ENCODE measurements around the gene STXBP4.
"Not testable (repeated sequence)": the region's sequence is repeated elsewhere in the genome, so short reads cannot be mapped to it uniquely, and the experiment has no call there.

The STXBP4 gene

DNA sequence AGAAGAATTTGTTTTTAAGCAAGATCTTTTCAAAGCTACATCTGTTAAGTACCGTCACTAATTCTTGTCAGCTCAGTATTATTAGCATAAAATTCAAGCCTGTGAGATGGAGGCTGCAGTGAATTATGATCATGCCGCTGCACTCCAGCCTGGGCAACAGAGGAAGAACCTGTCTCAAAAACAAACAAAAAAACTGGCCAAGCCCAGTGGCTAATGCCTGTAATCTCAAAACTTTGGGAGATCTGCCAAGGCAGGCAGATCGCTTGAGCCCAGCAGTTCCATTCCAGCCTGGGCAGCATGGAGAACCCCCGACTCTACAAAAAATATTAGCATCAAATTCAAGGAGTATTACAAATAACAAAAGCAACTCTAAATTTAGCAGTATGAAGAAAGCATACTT, 88.0 kb downstream of the STXBP4 start:
- no peak for DNase-seq

- DNase-seq, result no peak
Measured at GRCh38 chr17:55057184-55057583, 88.6 kb downstream of the STXBP4 start.

- DNase-seq, result no peak
Measured at GRCh38 chr17:55059724-55060123, 91.2 kb downstream of the STXBP4 start.

GRCh38 chr17:55062921-55063320, 94.4 kb downstream of the STXBP4 start:
- DNase-seq, result no peak

DNA sequence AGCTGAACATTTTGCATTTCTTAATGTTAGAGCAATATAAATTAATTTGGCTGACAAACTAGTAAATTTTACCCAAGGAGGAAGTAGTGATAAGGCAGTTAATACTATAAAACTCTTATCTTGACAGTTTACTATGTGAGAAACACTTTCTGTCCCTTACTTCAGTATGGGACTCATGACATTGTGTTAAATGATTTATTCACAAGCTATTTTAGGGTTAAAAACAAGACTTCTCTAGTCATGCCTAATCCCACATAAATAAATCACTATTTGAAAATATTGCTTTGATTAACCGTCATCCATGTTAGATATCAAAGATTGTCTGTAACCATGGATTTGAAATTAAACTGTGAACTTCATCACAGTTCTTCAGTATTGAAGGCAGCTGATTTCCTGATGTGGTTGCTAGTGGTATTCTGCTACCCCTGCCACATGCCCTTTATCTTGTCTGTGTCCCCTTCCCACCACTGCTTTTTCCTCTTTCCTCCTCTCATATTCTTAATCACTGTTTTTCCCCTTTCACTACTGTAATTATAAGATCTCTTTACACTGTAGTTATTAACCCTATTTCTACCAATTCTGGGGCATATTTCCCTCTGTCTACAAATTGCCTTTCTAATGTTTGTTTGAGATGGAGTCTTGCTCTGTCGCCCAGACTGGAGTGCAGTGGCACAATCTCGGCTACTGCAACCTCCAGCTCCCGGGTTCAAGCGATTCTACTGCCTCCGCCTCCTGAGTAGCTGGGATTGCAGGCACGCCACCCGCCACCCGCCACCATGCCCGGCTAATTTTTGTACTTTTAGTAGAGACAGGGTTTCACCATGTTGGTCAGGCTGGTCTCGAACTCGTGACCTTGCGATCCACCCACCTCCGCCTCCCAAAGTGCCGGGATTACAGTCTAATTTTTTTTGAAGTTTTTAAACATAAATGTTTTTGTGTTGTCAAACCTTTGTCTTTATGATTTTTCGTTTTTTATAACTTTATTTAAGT, 95.6 kb downstream of the STXBP4 start:
- DNase-seq, result no peak

DNA sequence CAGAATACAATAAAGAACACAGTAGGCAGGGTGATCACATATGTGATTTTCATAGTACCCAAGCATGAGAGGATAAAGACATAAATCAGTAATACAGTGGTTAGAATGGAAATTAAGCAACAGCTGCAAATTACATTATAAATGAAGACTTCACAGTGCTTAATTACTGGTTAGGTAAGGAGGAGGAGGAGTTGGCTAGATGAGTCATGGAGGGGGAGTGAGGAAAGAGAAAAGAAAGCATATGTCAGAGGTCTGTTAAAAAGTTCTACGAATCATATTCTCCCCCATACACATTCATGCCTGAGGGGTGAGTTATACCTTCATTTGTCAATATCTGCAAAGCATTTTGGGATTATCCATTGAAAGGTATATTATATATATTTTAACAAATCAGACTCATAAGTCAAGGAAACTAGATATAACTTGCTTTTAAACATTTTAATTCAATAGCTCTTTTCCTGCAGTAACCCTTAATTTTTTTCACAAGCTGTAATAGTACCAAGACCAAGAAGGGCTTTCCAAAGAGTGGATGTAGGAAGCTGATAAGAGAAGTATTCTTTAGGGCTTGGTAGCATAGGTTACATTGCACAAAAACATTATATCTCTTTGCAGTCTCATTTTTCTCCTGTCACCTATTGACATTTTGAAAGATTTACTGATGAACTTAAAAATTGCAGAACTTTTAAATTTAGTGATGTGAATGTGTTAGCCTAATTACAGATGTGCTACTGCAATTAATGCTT, 99.3 kb downstream of the STXBP4 start:
- no peak for DNase-seq

DNA sequence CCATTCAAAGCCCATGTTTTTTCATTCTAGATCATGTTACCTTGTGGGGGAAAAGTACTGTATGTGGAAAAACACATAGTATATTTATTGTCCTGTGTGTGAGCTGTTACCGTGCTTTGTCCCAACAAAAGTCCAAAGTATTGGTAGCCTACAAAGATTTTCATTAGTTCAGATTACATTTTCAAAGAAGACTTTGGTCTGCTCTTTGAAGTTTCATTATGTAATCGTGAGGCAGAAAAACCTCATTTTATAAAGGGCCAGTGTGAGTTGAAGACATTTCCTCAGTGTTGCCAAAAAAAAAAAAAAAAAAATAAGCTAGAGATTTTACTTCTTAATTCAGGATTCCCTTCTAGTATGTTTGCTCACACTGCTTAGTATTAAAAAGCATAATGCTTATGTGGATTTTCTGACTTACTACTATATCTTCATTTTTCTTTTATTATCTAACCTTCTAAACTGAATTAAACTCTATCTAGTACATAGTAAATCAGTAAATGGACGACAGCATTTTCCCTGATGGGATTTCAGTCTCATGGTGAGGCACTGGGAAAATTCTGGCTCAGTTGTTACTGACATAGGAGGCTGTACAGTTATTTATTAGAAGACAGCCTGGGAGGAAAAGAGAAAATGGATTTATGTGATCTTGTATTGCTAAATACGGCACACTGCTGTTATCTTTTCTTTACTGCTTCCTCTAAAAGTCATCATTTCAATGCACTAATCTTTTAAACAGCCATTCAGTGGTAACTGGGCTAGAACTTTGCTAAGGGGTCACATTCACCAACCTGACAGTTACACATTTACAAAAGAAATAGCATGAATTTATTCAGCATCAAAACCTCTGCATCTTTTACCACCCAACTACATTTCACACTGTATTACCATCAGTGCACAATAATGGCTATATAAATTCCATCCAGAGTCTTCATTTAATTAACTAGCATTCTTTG, 100.6 kb downstream of the STXBP4 start:
- no peak for DNase-seq

DNA sequence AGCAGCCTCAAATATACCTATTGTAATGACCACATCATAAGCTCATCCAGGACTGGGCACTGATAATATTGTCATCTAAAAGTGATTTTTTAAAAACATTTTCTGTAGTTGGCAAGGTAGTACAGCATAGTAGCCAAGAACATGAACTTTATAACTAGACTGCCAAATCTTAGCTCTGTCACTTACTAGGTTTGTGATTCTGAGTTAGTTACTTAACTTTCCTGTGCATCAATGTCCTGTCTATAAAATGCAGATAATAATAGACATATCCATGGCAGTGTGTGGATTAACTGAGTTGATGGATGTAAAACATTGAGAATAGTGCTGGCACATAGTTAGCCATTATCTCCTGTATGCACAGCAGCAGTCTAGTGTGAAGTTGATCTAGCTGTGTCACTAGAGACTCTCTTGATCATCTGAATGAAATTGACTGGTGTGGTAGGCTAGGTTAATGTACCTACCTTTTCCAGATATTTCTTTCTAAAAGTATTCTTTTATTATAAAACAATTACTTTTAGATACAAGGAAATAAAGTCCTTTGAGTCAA, 101.5 kb downstream of the STXBP4 start:
- DNase-seq, result no peak

- no peak for DNase-seq
Measured at GRCh38 chr17:55072898-55073297, 104.3 kb downstream of the STXBP4 start.

GRCh38 chr17:55073467-55073866, 104.9 kb downstream of the STXBP4 start:
- DNase-seq, result not testable (repeated sequence)

GRCh38 chr17:55081559-55081958, 113.0 kb downstream of the STXBP4 start:
- no peak for DNase-seq

DNA sequence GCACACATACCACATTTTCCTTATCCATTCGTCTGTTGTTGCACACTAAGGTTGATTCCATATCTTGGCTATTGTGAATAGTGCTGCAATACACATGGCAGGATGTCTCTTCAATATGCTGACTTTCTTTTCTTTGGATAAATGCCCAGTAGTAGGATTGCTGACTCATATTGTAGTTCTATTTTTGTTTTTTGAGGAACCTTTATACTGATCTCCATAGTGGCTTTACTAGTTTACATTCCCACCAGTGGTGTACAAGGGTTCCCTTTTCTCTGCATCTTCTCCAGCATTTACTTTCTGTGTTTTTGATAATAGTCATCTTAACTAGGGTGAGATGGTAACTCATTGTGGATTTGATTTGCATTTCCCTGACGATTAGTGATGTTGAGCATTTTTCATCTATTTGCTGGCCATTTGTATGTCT, 118.1 kb downstream of the STXBP4 start:
- no peak for DNase-seq

DNA sequence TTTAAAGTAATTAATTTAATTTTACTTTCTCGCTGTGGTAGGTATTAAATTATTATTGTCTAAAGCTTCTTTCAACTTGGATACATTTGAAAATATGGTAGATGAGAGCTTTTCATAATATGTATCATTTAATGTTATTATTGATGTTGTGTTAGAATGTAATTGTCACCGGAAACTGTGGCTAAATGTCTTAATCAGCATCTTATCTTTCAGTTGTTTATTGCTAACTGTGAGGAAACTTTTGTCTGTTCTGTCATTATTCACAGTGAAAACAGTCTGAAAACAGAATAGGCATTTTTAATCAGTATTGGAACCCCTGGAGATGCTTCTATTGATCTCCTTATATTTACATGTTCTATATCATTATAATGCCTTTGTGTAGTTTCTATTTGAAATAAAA, 120.7 kb downstream of the STXBP4 start:
- DNase-seq, result no peak

GRCh38 chr17:55090079-55090492, 121.5 kb downstream of the STXBP4 start:
- DNase-seq, result peak; percentile 20 to 43

DNA sequence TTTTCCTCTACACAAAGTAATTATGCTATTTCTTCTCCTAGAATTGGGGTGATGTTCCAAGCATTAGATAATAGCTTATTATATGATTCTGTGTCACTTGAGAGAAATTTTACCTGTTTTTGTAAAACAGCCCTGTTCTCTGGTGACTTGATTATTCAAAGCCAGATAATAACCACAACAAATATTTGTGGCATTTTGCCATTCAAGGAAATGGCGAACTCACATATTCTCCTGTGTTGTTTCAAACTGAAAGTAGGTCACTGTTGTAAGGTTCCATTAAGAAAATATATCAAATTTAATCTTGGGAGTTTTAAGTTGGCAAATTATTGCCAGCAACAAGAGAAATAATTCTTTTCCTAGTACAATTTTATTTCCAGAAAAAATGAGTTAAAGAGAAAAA, 124.8 kb downstream of the STXBP4 start:
- no peak for DNase-seq

DNA sequence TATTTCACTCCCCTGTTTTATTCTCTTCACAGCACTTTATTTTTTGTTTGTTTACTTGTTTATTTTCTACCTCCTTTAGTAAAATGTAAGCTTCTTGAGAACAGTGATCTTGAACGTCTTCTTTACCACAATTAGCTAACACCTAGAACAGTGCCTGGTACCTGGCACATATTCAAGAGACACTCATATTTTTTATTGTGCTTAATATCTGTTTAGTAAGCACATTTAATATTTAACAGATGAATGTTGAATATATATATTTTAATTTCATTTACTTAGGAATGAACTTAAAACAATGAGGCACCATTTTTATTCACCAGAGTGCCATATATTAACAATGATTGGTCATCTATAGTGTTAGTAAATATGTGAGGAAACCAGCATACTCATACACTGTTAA, 130.2 kb downstream of the STXBP4 start:
- no peak for DNase-seq

- no peak for DNase-seq
Measured at GRCh38 chr17:55110521-55110920, 142.0 kb downstream of the STXBP4 start.

DNA sequence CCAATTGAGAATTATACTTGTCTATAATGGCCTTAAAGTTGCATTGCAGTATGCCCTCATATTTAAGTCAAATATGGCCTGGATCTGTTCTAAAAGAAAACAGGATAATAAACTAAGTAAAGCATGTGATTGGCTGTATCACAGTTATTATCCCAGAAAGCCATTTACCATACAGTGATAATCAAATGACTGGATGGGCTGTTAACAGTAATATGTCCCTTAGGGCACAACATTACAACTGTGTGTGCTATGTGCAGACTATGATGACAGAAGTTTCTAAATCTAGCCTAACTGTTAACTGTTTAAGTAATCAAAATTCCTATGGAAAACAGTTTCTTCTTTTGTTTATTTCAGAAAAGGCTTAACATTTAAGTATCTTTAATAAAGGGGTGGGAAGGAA, 145.7 kb downstream of the STXBP4 start:
- DNase-seq, result no peak

- no peak for DNase-seq
Measured at GRCh38 chr17:55116440-55116914, 147.9 kb downstream of the STXBP4 start.

DNA sequence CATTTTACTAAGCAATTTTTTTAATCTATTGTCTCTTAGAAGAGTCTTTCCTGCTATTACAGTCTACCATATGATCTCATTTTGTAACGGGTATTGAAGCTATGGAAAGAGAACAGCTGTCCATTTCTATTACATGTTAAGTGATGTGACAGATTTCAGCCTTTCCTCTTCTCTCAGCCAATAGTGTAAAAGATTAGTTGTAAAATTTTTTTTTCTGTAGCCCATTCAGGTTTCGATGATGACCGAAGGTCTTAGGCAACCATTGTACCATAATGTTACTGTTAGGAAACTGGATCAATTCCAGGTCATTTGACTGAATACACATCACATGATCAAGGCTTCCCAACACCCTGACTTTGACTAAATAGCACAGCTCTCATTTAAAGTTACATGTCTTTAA, 148.6 kb downstream of the STXBP4 start:
- no peak for DNase-seq

GRCh38 chr17:55120651-55121050, 152.1 kb downstream of the STXBP4 start:
- no peak for DNase-seq

- no peak for DNase-seq
Measured at GRCh38 chr17:55121268-55121667, 152.7 kb downstream of the STXBP4 start.
